IMR-90 (cell line): ENCODE measurements around the gene AXDND1. TPM values are rescaled to one million over a fixed set of nuclear protein-coding genes. Genes with fewer than 3 reads are reported as not detected.

Experiments
- ATAC-seq: fragments of 200-7000 bp; cut with Tn5 transposase; 2 replicates; pipeline ENCODE4 v1.9.1; 2020; ENCODE audit warnings: low read depth, mild to moderate bottlenecking, moderate library complexity
- BruUV-seq: library from RNA; stranded (reverse); fragments of 400-500 nt; replicated peaks from 2 replicates; lab custom pipeline; 2021; lab: Mats Ljungman, UMichigan
- CTCF ChIA-PET: fragments of 300-600 bp; formaldehyde crosslinking; extraction: SDS; loops from one replicate; lab custom pipeline; 2021; ENCODE audit warnings: antibody characterized with exemption; lab: Yijun Ruan, JAX
- POLR2A ChIA-PET: fragments of 300-600 bp; sonication (Branson Sonifier 250); formaldehyde crosslinking; loops from one replicate; lab custom pipeline; 2022; ENCODE audit warnings: antibody characterized with exemption; ENCODE audit not compliant: unreplicated experiment; lab: Charles Lee
- DNase-seq: peaks from one replicate; pipeline ENCODE4 v3.0.0; 2013
- H2AFZ ChIP-seq: replicated peaks from 2 replicates; pipeline ENCODE3; 2013; ENCODE audit warnings: low read length, mild to moderate bottlenecking; ENCODE audit not compliant: poor library complexity
- H2AK5ac ChIP-seq: 2 replicates; pipeline ENCODE4 v1.6.1; 2013; ENCODE audit warnings: low read depth, low read length, inconsistent platforms
- H2AK9ac ChIP-seq: replicated peaks from 2 replicates; pipeline ENCODE3; 2013; ENCODE audit warnings: mild to moderate bottlenecking, low read depth, low read length, moderate library complexity; ENCODE audit not compliant: poor library complexity
- H2BK120ac ChIP-seq: 2 replicates; pipeline ENCODE4 v1.6.1; 2013; ENCODE audit warnings: low read depth, low read length, inconsistent platforms
- H2BK15ac ChIP-seq: 3 replicates; pipeline ENCODE4 v1.6.1; 2013; ENCODE audit warnings: low read depth, low read length, inconsistent platforms
- H2BK20ac ChIP-seq: 2 replicates; pipeline ENCODE4 v1.6.1; 2013; ENCODE audit warnings: low read depth, mild to moderate bottlenecking, inconsistent platforms, low read length, moderate library complexity
- H2BK5ac ChIP-seq: 2 replicates; pipeline ENCODE4 v1.6.1; 2013; ENCODE audit warnings: mild to moderate bottlenecking, low read depth, low read length, inconsistent platforms; ENCODE audit not compliant: poor library complexity, severe bottlenecking
- H3K14ac ChIP-seq: replicated peaks from 2 replicates; pipeline ENCODE4 v1.6.1; 2013; ENCODE audit warnings: low read depth, low read length, inconsistent platforms
- H3K18ac ChIP-seq: 2 replicates; pipeline ENCODE4 v1.6.1; 2013; ENCODE audit warnings: low read depth, low read length, control low read depth
- H3K23ac ChIP-seq: 2 replicates; pipeline ENCODE4 v1.6.1; 2013; ENCODE audit warnings: low read depth, low read length, inconsistent platforms
- H3K27ac ChIP-seq: 2 replicates; pipeline ENCODE4 v1.5.1; 2013; ENCODE audit warnings: mild to moderate bottlenecking, control low read depth, low read length; ENCODE audit not compliant: insufficient read depth
- H3K27me3 ChIP-seq: 2 replicates; pipeline ENCODE4 v1.6.1; 2013; ENCODE audit warnings: low read length; ENCODE audit not compliant: control insufficient read depth, insufficient read depth
- H3K36me3 ChIP-seq: 2 replicates; pipeline ENCODE4 v1.6.1; 2013; ENCODE audit warnings: low read length, mixed read lengths; ENCODE audit not compliant: control insufficient read depth, insufficient read depth
- H3K4ac ChIP-seq: 2 replicates; pipeline ENCODE4 v1.6.1; 2013; ENCODE audit warnings: low read depth, low read length, inconsistent platforms
- H3K4me1 ChIP-seq: 2 replicates; pipeline ENCODE4 v1.6.1; 2013; ENCODE audit warnings: low read length, mixed read lengths; ENCODE audit not compliant: control insufficient read depth, insufficient read depth
- H3K4me2 ChIP-seq: 2 replicates; pipeline ENCODE4 v1.6.1; 2013; ENCODE audit warnings: low read depth, mild to moderate bottlenecking, control low read depth, low read length, moderate library complexity
- H3K4me3 ChIP-seq: 2 replicates; pipeline ENCODE4 v1.5.1; 2013; ENCODE audit warnings: low read depth, mild to moderate bottlenecking, control low read depth, low read length, moderate library complexity; ENCODE audit not compliant: insufficient read depth
- H3K56ac ChIP-seq: 2 replicates; pipeline ENCODE4 v1.6.1; 2013; ENCODE audit warnings: low read length, inconsistent platforms; ENCODE audit not compliant: insufficient read depth; ENCODE audit errors: extremely low read depth
- H3K79me1 ChIP-seq, 2 experiments: 2 replicates each; pipeline ENCODE4 v1.6.1; 2013; ENCODE audit warnings: low read length in 2 of 2, inconsistent platforms in 1 of 2, low read depth in 1 of 2
- H3K9ac ChIP-seq: 2 replicates; pipeline ENCODE4 v1.6.1; 2013; ENCODE audit warnings: low read depth, low read length, control low read depth
- H3K9me1 ChIP-seq: 2 replicates; pipeline ENCODE4 v1.6.1; 2013; ENCODE audit warnings: low read length, inconsistent platforms; ENCODE audit not compliant: insufficient read depth
- H3K9me3 ChIP-seq: 2 replicates; pipeline ENCODE4 v1.6.1; 2013; ENCODE audit warnings: low read length; ENCODE audit not compliant: control insufficient read depth, insufficient read depth
- H4K20me1 ChIP-seq: 2 replicates; pipeline ENCODE4 v1.6.1; 2013; ENCODE audit warnings: low read length, inconsistent platforms; ENCODE audit not compliant: insufficient read depth
- H4K5ac ChIP-seq: 2 replicates; pipeline ENCODE4 v1.6.1; 2013; ENCODE audit warnings: mild to moderate bottlenecking, low read depth, low read length, control low read depth
- H4K8ac ChIP-seq, 2 experiments: 2 replicates each; pipeline ENCODE4 v1.6.1; 2013; ENCODE audit warnings: low read depth in 2 of 2, low read length in 2 of 2, control low read depth in 1 of 2, inconsistent platforms in 1 of 2
- H4K91ac ChIP-seq: 2 replicates; pipeline ENCODE4 v1.6.1; 2013; ENCODE audit warnings: low read depth, low read length, inconsistent platforms; ENCODE audit not compliant: insufficient read depth
- BHLHE40 ChIP-seq: fragments of 150-350 bp; IDR thresholded peaks from 2 replicates; pipeline ENCODE4 v1.6.1; 2016; ENCODE audit warnings: mild to moderate bottlenecking, low read depth, low read length
- CEBPB ChIP-seq: IDR thresholded peaks from 2 replicates; pipeline ENCODE4 v1.6.1; 2012; ENCODE audit warnings: low read depth, low read length, improper control_type of control experiment
- CHD1 ChIP-seq: IDR thresholded peaks from 2 replicates; pipeline ENCODE4 v1.6.1; 2012; ENCODE audit warnings: low read depth, low read length, improper control_type of control experiment
- FOS ChIP-seq: fragments of 150-350 bp; IDR thresholded peaks from 2 replicates; pipeline ENCODE4 v1.6.1; 2016; ENCODE audit warnings: low read depth, low read length
- MAFK ChIP-seq: IDR thresholded peaks from 2 replicates; pipeline ENCODE4 v1.6.1; 2012; ENCODE audit warnings: low read depth, low read length, improper control_type of control experiment
- MAZ ChIP-seq: IDR thresholded peaks from 2 replicates; pipeline ENCODE4 v1.6.1; 2012; ENCODE audit warnings: low read depth, mild to moderate bottlenecking, low read length, improper control_type of control experiment, moderate library complexity, borderline replicate concordance
- MXI1 ChIP-seq: IDR thresholded peaks from 2 replicates; pipeline ENCODE4 v1.6.1; 2012; ENCODE audit warnings: low read depth, mild to moderate bottlenecking, low read length, moderate library complexity, borderline replicate concordance
- POLR2A ChIP-seq: IDR thresholded peaks from 2 replicates; pipeline ENCODE4 v1.6.1; 2012; ENCODE audit warnings: mild to moderate bottlenecking, low read depth, low read length
- RAD21 ChIP-seq: IDR thresholded peaks from 2 replicates; pipeline ENCODE4 v1.6.1; 2012; ENCODE audit warnings: low read length, improper control_type of control experiment
- RCOR1 ChIP-seq: IDR thresholded peaks from 2 replicates; pipeline ENCODE4 v1.6.1; 2012; ENCODE audit warnings: mild to moderate bottlenecking, low read length, improper control_type of control experiment; ENCODE audit not compliant: insufficient replicate concordance
- RFX5 ChIP-seq: IDR thresholded peaks from 2 replicates; pipeline ENCODE4 v1.8.0; 2012; ENCODE audit warnings: low read depth, mild to moderate bottlenecking, low read length, moderate library complexity
- whole genome bisulfite sequencing, 2 experiments: methylation state at CpG; one replicate each; pipeline versions ENCODE4 v1.1.5 to v1.1.7; 2013; ENCODE audit warnings: missing lambda C conversion rate in 2 of 2; ENCODE audit not compliant: insufficient read length in 1 of 2; ENCODE audit errors: extremely low coverage in 2 of 2; 5-methylcytosine and 5-hydroxymethylcytosine counted together
- dilution Hi-C: fragments of 300-500 bp; cut with HindIII; formaldehyde crosslinking; loops from one replicate; pipeline ENCODE4 v1.14.3; 2018; ENCODE audit warnings: low sequenced_read_pairs; ENCODE audit not compliant: unreplicated experiment
- in situ Hi-C: fragments of 300-500 bp; cut with MboI; formaldehyde crosslinking; loops from 3 replicates; pipeline ENCODE4 v1.14.3; 2019; ENCODE audit warnings: low sequenced_read_pairs, inconsistent platforms, mixed read lengths
- intact Hi-C: fragments of 100-400 bp; cut with micrococcal nuclease; formaldehyde crosslinking; loops from 2 replicates; pipeline ENCODE4 v1.10.0; 2022
- polyA plus RNA-seq, 3 experiments: library from polyadenylated mRNA; depleted of rRNA; stranded (reverse); fragments of >200 nt; gene quantifications; 2 replicates each; pipeline ENCODE4 v1.2.3, GENCODE V29; 2012; ENCODE audit warnings: low replicate concordance in 1 of 3
- total RNA-seq: library from RNA; depleted of rRNA; stranded (reverse); fragments of >200 nt; gene quantifications from 2 replicates; pipeline ENCODE4 v1.2.3, GENCODE V29; 2012
- TF ChIP-seq, protein P1 (sequence below): conservative IDR thresholded peaks from 2 replicates; pipeline ENCODE4 v1.5.1; 2012; ENCODE audit warnings: mild to moderate bottlenecking, low read depth, low read length, improper control_type of control experiment
- TF ChIP-seq, protein P2 (sequence below): fragments of 150-350 bp; IDR thresholded peaks from 2 replicates; pipeline ENCODE4 v1.6.1; 2017; ENCODE audit warnings: mild to moderate bottlenecking, antibody characterized with exemption, low read length, low read depth

The AXDND1 gene
- total and polyA plus RNA-seq, 2 of the 4 experiments (the other 2 are of a cell fraction), result not detected

DNA sequence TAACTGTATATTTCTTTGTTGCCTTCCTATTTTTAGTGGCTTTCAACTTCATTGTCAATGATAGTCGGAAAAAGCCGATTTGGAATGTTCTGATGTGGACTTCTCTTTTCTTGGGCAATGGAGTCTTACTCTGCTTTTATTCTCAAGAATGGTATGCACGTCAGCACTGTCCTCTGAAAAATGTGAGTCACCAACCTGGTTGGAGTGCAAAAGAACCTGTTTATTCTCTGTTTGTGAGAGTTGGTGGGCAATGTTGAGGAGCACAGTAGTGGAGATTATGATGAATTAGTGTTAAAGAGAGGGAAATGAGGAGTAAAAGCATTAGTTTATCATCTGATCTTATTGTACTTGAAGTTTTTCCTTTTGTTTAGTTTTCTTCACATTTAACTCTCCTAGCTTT lies 14.5 kb upstream of the AXDND1 start:
- Histone ChIP-seq H2BK20ac (no peak overlapping the region), H2BK120ac (no peak overlapping the region), H3K4me1 (peaks cover 2% of the 10 kb centered on the region; the same call in 1 of the 2 replicates), H2AFZ (no peak overlapping the region), H3K18ac (no peak overlapping the region), H3K36me3 (peaks cover 15% of the 10 kb centered on the region), H3K27ac (no peak overlapping the region), H3K14ac (no peak overlapping the region), H4K91ac (no peak overlapping the region), H3K4me2 (no peak overlapping the region), H2AK9ac (no peak overlapping the region), H3K56ac (no peak overlapping the region), H3K9ac (no peak overlapping the region), H2BK5ac (no peak overlapping the region), H3K27me3 (no peaks in the 10 kb centered on the region), H2AK5ac (no peak overlapping the region), H4K5ac (no peak overlapping the region), H3K79me1 (peaks cover 0 to 8% of the 10 kb centered on the region in 2 experiments; a peak in 2 of 4 replicates), H3K4ac (no peak overlapping the region), H4K20me1 (no peaks in the 10 kb centered on the region), H4K8ac (no peak overlapping the region), H3K9me1 (0 out of 2 replicates have a peak, but pooled peaks cover 3% of the 10 kb centered on the region), H3K9me3 (no peaks in the 10 kb centered on the region), H3K23ac (no peak overlapping the region), H3K4me3 (no peak overlapping the region), H2BK15ac (no peak overlapping the region)
- intact Hi-C loops (loop anchor here (5.0 kb wide), 3 partner anchors 39 to 269 kb away; partner anchors contain the start of gene TOR3A), in situ Hi-C loops (no loop called here), dilution Hi-C loops (no loop called here)
- ChIA-PET CTCF (interaction anchor here (0.6 kb wide), 1 partner anchor 1338 kb away, joined by 3 read pairs; no protein-coding TSS in a partner anchor), POLR2A (interaction anchor here (0.6 to 0.7 kb wide), 2 partner anchors 62 to 1026 kb away, joined by 3 read pairs; no protein-coding TSS in a partner anchor)
- no peak for DNase-seq
- 95% methylated on average over 3 of the region's 3 CpGs; no CpG with 5 or more reads in 1 of the 2 experiments for WGBS, 2 experiments
- BruUV-seq, result no TSS peak
- TF ChIP-seq MAZ, result no peak
- TF ChIP-seq, protein P1, sequence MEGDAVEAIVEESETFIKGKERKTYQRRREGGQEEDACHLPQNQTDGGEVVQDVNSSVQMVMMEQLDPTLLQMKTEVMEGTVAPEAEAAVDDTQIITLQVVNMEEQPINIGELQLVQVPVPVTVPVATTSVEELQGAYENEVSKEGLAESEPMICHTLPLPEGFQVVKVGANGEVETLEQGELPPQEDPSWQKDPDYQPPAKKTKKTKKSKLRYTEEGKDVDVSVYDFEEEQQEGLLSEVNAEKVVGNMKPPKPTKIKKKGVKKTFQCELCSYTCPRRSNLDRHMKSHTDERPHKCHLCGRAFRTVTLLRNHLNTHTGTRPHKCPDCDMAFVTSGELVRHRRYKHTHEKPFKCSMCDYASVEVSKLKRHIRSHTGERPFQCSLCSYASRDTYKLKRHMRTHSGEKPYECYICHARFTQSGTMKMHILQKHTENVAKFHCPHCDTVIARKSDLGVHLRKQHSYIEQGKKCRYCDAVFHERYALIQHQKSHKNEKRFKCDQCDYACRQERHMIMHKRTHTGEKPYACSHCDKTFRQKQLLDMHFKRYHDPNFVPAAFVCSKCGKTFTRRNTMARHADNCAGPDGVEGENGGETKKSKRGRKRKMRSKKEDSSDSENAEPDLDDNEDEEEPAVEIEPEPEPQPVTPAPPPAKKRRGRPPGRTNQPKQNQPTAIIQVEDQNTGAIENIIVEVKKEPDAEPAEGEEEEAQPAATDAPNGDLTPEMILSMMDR, result no peak
- no peak for TF ChIP-seq MXI1
- TF ChIP-seq, protein P2, sequence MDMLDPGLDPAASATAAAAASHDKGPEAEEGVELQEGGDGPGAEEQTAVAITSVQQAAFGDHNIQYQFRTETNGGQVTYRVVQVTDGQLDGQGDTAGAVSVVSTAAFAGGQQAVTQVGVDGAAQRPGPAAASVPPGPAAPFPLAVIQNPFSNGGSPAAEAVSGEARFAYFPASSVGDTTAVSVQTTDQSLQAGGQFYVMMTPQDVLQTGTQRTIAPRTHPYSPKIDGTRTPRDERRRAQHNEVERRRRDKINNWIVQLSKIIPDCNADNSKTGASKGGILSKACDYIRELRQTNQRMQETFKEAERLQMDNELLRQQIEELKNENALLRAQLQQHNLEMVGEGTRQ, result no peak
- TF ChIP-seq RAD21, result no peak
- no peak for TF ChIP-seq CHD1
- TF ChIP-seq RCOR1, result no peak
- no peak for TF ChIP-seq POLR2A
- TF ChIP-seq FOS, result no peak
- no peak for TF ChIP-seq RFX5
- TF ChIP-seq BHLHE40, result no peak
- TF ChIP-seq CEBPB, result no peak
- TF ChIP-seq MAFK, result no peak
- no peak for ATAC-seq
